KMS-11 (cell line): Measurements from ENCODE around the gene MEF2A.

Experiments
- H2AFZ ChIP-seq: fragments of 200-600 bp; sonication (generic); 2 replicates; pipeline ENCODE4 v1.6.1; 2016; ENCODE audit warnings: antibody characterized with exemption, mixed run types, low read depth
- H3K27ac ChIP-seq: fragments of 200-600 bp; sonication (generic); 2 replicates; pipeline ENCODE4 v1.6.1; 2016; ENCODE audit warnings: mild to moderate bottlenecking, mixed run types
- H3K27me3 ChIP-seq: fragments of 200-600 bp; sonication (generic); 2 replicates; pipeline ENCODE4 v1.6.1; 2017; ENCODE audit warnings: mild to moderate bottlenecking, low read depth, mixed run types, moderate library complexity; ENCODE audit not compliant: insufficient read depth
- H3K36me3 ChIP-seq: fragments of 200-600 bp; sonication (generic); 2 replicates; pipeline ENCODE4 v1.6.1; 2017; ENCODE audit warnings: mild to moderate bottlenecking, mixed run types; ENCODE audit not compliant: insufficient read depth
- H3K4me1 ChIP-seq: fragments of 200-600 bp; sonication (generic); 2 replicates; pipeline ENCODE4 v1.6.1; 2016; ENCODE audit warnings: mild to moderate bottlenecking, low read depth, mixed run types; ENCODE audit not compliant: poor library complexity, severe bottlenecking
- H3K4me2 ChIP-seq: fragments of 200-600 bp; sonication (generic); 2 replicates; pipeline ENCODE4 v1.7.0; 2016; ENCODE audit warnings: mild to moderate bottlenecking, mixed run types
- H3K4me3 ChIP-seq: fragments of 200-600 bp; sonication (generic); IDR thresholded peaks from 2 replicates; pipeline ENCODE4 v1.6.1; 2017; ENCODE audit warnings: low read depth, low read length, mixed read lengths; ENCODE audit not compliant: insufficient read depth
- H3K79me2 ChIP-seq: fragments of 200-600 bp; sonication (generic); 2 replicates; pipeline ENCODE4 v1.6.1; 2016; ENCODE audit warnings: low read depth, mixed run types; ENCODE audit not compliant: insufficient read depth
- H3K9ac ChIP-seq: fragments of 200-600 bp; sonication (generic); 2 replicates; pipeline ENCODE4 v1.6.1; 2016; ENCODE audit warnings: mild to moderate bottlenecking, mixed run types
- H4K20me1 ChIP-seq: fragments of 200-600 bp; sonication (generic); 2 replicates; pipeline ENCODE4 v1.6.1; 2016; ENCODE audit warnings: mild to moderate bottlenecking, mixed run types; ENCODE audit not compliant: insufficient read depth
- CTCF ChIP-seq: fragments of 200-600 bp; sonication (generic); conservative IDR thresholded peaks from 2 replicates; pipeline ENCODE4 v1.6.1; 2017; ENCODE audit warnings: low read depth, mild to moderate bottlenecking, antibody characterized with exemption, low read length, moderate library complexity, mixed read lengths

The MEF2A gene

GRCh38 chr15:99593070-99593469 is 27.3 kb downstream of the MEF2A start:
- Histone ChIP-seq H3K4me1 (no peaks in the 10 kb centered on the region), H3K9ac (no peak overlapping the region), H4K20me1 (no peaks in the 10 kb centered on the region), H3K27me3 (no peaks in the 10 kb centered on the region), H3K4me2 (no peak overlapping the region), H3K27ac (no peak overlapping the region), H3K36me3 (no peaks in the 10 kb centered on the region), H3K79me2 (peaks cover 57% of the 10 kb centered on the region; the same call in 1 of the 2 replicates), H3K4me3 (no peak overlapping the region), H2AFZ (no peak overlapping the region)
- no peak for TF ChIP-seq CTCF

GRCh38 chr15:99594916-99595315 is 29.1 kb downstream of the MEF2A start:
- TF ChIP-seq CTCF, result no peak
- Histone ChIP-seq H3K27me3 (no peaks in the 10 kb centered on the region), H3K9ac (no peak overlapping the region), H3K36me3 (no peaks in the 10 kb centered on the region), H3K4me1 (no peaks in the 10 kb centered on the region), H3K27ac (no peak overlapping the region), H3K4me2 (no peak overlapping the region), H2AFZ (no peak overlapping the region), H3K4me3 (no peak overlapping the region), H4K20me1 (no peaks in the 10 kb centered on the region), H3K79me2 (peaks cover 41% of the 10 kb centered on the region; the same call in 1 of the 2 replicates)

- Histone ChIP-seq H2AFZ (no peak overlapping the region), H3K4me3 (no peak overlapping the region), H4K20me1 (no peaks in the 10 kb centered on the region), H3K9ac (no peak overlapping the region), H3K79me2 (peaks cover 32% of the 10 kb centered on the region; the same call in 1 of the 2 replicates), H3K27me3 (no peaks in the 10 kb centered on the region), H3K27ac (no peak overlapping the region), H3K4me2 (no peak overlapping the region), H3K4me1 (no peaks in the 10 kb centered on the region), H3K36me3 (no peaks in the 10 kb centered on the region)
- TF ChIP-seq CTCF, result no peak
These were observed 32.5 kb downstream of the MEF2A start for GRCh38 chr15:99598296-99598695.

GRCh38 chr15:99603828-99604227 is 38.0 kb downstream of the MEF2A start:
- no peaks in the 10 kb centered on the region for H3K4me1 ChIP-seq
- no peak for TF ChIP-seq CTCF
- H4K20me1 ChIP-seq, result no peaks in the 10 kb centered on the region
- no peak overlapping the region for H3K4me2 ChIP-seq
- peaks cover 21% of the 10 kb centered on the region; the same call in 1 of the 2 replicates for H3K79me2 ChIP-seq
- H3K36me3 ChIP-seq, result no peaks in the 10 kb centered on the region
- H3K9ac ChIP-seq, result no peak overlapping the region
- H2AFZ ChIP-seq, result no peak overlapping the region
- no peaks in the 10 kb centered on the region for H3K27me3 ChIP-seq
- no peak overlapping the region for H3K4me3 ChIP-seq
- no peak overlapping the region for H3K27ac ChIP-seq
